A549 (cell line): ENCODE measurements around the gene KHNYN.
"Not testable (repeated sequence)": the region's sequence is repeated elsewhere in the genome, so short reads cannot be mapped to it uniquely, and the experiment has no call there.

ENCODE experiments used
- CTCF ChIP-seq: fragments of >200 bp; sonication (Bioruptor Twin); formaldehyde crosslinking; IDR thresholded peaks from 3 replicates; pipeline ENCODE4 v1.5.1; 2016
- EP300 ChIP-seq, 2 experiments: fragments of >200 bp; sonication (Bioruptor Twin); formaldehyde crosslinking; IDR thresholded peaks; 2 replicates in 1 of 2; 3 replicates in 1 of 2; pipeline ENCODE4 v1.6.1; 2016 to 2017
- JUN ChIP-seq, 2 experiments: fragments of >200 bp; sonication (Bioruptor Twin); formaldehyde crosslinking; IDR thresholded peaks; 2 replicates in 1 of 2; 3 replicates in 1 of 2; pipeline ENCODE4 v1.6.1; 2016 to 2017
- JUNB ChIP-seq: fragments of >200 bp; sonication (Bioruptor Twin); formaldehyde crosslinking; IDR thresholded peaks from 2 replicates; pipeline ENCODE4 v1.6.1; 2016
- NR3C1 ChIP-seq: fragments of >200 bp; sonication (Bioruptor Twin); formaldehyde crosslinking; IDR thresholded peaks from 3 replicates; pipeline ENCODE4 v1.6.1; 2017
- PBX3 ChIP-seq: IDR thresholded peaks from 2 replicates; pipeline ENCODE4 v1.6.1; 2012
- POLR2A ChIP-seq: IDR thresholded peaks from 2 replicates; pipeline ENCODE4 v1.6.1; 2012; ENCODE audit warnings: mild to moderate bottlenecking, low read length
- RCOR1 ChIP-seq: fragments of 150-350 bp; IDR thresholded peaks from 2 replicates; pipeline ENCODE4 v1.6.1; 2014; ENCODE audit warnings: antibody characterized with exemption, low read length, low read depth
- RFX5 ChIP-seq: fragments of 450-650 bp; IDR thresholded peaks from 2 replicates; pipeline ENCODE4 v1.7.1; 2014; ENCODE audit warnings: antibody characterized with exemption, mild to moderate bottlenecking, moderate library complexity
- SREBF2 ChIP-seq: fragments of 450-650 bp; IDR thresholded peaks from 2 replicates; pipeline ENCODE4 v1.6.1; 2014; ENCODE audit warnings: mild to moderate bottlenecking, moderate library complexity
- TF ChIP-seq, protein P1 (sequence below): fragments of 200-600 bp; sonication (generic); IDR thresholded peaks from 2 replicates; pipeline ENCODE4 v1.6.1; 2016; ENCODE audit warnings: antibody characterized with exemption, mild to moderate bottlenecking, moderate library complexity

GRCh38 chr14:24387579-24387978, 42.2 kb upstream of the KHNYN start:
- not testable (repeated sequence) for TF ChIP-seq JUN (IDR thresholded peaks at IDR 0.05); RCOR1; SREBF2; JUNB; CTCF; EP300 (IDR thresholded peaks at IDR 0.05); NR3C1; RFX5; POLR2A; PBX3
- TF ChIP-seq, protein P1, sequence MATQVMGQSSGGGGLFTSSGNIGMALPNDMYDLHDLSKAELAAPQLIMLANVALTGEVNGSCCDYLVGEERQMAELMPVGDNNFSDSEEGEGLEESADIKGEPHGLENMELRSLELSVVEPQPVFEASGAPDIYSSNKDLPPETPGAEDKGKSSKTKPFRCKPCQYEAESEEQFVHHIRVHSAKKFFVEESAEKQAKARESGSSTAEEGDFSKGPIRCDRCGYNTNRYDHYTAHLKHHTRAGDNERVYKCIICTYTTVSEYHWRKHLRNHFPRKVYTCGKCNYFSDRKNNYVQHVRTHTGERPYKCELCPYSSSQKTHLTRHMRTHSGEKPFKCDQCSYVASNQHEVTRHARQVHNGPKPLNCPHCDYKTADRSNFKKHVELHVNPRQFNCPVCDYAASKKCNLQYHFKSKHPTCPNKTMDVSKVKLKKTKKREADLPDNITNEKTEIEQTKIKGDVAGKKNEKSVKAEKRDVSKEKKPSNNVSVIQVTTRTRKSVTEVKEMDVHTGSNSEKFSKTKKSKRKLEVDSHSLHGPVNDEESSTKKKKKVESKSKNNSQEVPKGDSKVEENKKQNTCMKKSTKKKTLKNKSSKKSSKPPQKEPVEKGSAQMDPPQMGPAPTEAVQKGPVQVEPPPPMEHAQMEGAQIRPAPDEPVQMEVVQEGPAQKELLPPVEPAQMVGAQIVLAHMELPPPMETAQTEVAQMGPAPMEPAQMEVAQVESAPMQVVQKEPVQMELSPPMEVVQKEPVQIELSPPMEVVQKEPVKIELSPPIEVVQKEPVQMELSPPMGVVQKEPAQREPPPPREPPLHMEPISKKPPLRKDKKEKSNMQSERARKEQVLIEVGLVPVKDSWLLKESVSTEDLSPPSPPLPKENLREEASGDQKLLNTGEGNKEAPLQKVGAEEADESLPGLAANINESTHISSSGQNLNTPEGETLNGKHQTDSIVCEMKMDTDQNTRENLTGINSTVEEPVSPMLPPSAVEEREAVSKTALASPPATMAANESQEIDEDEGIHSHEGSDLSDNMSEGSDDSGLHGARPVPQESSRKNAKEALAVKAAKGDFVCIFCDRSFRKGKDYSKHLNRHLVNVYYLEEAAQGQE: not testable (repeated sequence)
